WTC11 (cell line): ENCODE results near the gene NSD1. TPM values are rescaled to one million over a fixed set of nuclear protein-coding genes. Genes with fewer than 3 reads are reported as not detected.
A peak's percentile ranks its signal among the peaks of the same experiment; 100 is the strongest.

Source experiments
- ATAC-seq: fragments of 200-7000 bp; cut with Tn5 transposase; 2 replicates; pipeline ENCODE4 v1.10.0; 2021; ENCODE audit warnings: mild to moderate bottlenecking, moderate library complexity
- CTCF ChIA-PET: fragments of 300-600 bp; sonication (Branson Sonifier 250); formaldehyde crosslinking; loops from one replicate; lab custom pipeline; 2021; ENCODE audit warnings: antibody characterized with exemption; lab: Charles Lee
- POLR2A ChIA-PET: fragments of 350-600 bp; sonication (Branson Sonifier 250); formaldehyde crosslinking; loops from one replicate; lab custom pipeline; 2021; ENCODE audit warnings: antibody characterized with exemption; lab: Charles Lee
- DNase-seq: peaks from one replicate; pipeline ENCODE4 v3.0.0; 2021; ENCODE audit warnings: low spot score
- H3K27ac Mint-ChIP-seq: 2 replicates; pipeline ENCODE4 v1.8.0; 2021; ENCODE audit warnings: mixed read lengths
- H3K27me3 Mint-ChIP-seq: 2 replicates; pipeline ENCODE4 v1.8.0; 2021; ENCODE audit warnings: low read depth, mild to moderate bottlenecking, moderate library complexity, mixed read lengths
- H3K36me3 Mint-ChIP-seq: 2 replicates; pipeline ENCODE4 v1.8.0; 2021; ENCODE audit warnings: mixed read lengths
- H3K4me1 Mint-ChIP-seq: 2 replicates; pipeline ENCODE4 v1.8.0; 2022; ENCODE audit warnings: mixed read lengths
- H3K4me3 Mint-ChIP-seq: 2 replicates; pipeline ENCODE4 v1.8.0; 2021; ENCODE audit warnings: mild to moderate bottlenecking, moderate library complexity, mixed read lengths
- H3K9me3 Mint-ChIP-seq: 2 replicates; pipeline ENCODE4 v1.8.0; 2021; ENCODE audit warnings: mixed read lengths
- AFF4 ChIP-seq: sonication (generic); formaldehyde crosslinking; IDR thresholded peaks from 2 replicates; pipeline ENCODE4 v1.8.1; 2023; ENCODE audit warnings: mild to moderate bottlenecking, missing genetic modification reagents, borderline replicate concordance
- ARID4B ChIP-seq: sonication (generic); formaldehyde crosslinking; IDR thresholded peaks from 2 replicates; pipeline ENCODE4 v1.8.0; 2023; ENCODE audit warnings: missing genetic modification reagents, mild to moderate bottlenecking, borderline replicate concordance
- ATF1 ChIP-seq: sonication (generic); formaldehyde crosslinking; IDR thresholded peaks from 2 replicates; pipeline ENCODE4 v1.8.1; 2023; ENCODE audit warnings: mild to moderate bottlenecking, moderate library complexity, missing genetic modification reagents
- CDX4 ChIP-seq: fragments of 250-450 bp; sonication (Bioruptor Pico); IDR thresholded peaks from 2 replicates; pipeline ENCODE4 v1.9.0; 2021; ENCODE audit warnings: moderate library complexity, mild to moderate bottlenecking, inconsistent platforms, borderline replicate concordance
- CREM ChIP-seq: sonication (generic); formaldehyde crosslinking; IDR thresholded peaks from 2 replicates; pipeline ENCODE4 v1.8.1; 2022; ENCODE audit warnings: mild to moderate bottlenecking, missing genetic modification reagents, moderate library complexity
- ELF4 ChIP-seq: sonication (generic); formaldehyde crosslinking; IDR thresholded peaks from 2 replicates; pipeline ENCODE4 v1.8.1; 2022; ENCODE audit warnings: low read depth, mild to moderate bottlenecking, moderate library complexity, missing genetic modification reagents
- ERG ChIP-seq: fragments of 250-450 bp; sonication (Bioruptor Pico); IDR thresholded peaks from 2 replicates; pipeline ENCODE4 v1.8.0; 2021; ENCODE audit warnings: mild to moderate bottlenecking
- GTF2I ChIP-seq: fragments of 250-450 bp; sonication (Bioruptor Pico); conservative IDR thresholded peaks from 2 replicates; pipeline ENCODE4 v1.4.0; 2021; ENCODE audit warnings: mild to moderate bottlenecking
- HMGA2 ChIP-seq: fragments of 250-450 bp; sonication (Bioruptor Pico); IDR thresholded peaks from 2 replicates; pipeline ENCODE4 v1.4.0; 2021; ENCODE audit warnings: mild to moderate bottlenecking, moderate library complexity
- JUN ChIP-seq: sonication (generic); formaldehyde crosslinking; IDR thresholded peaks from 2 replicates; pipeline ENCODE4 v1.8.0; 2023; ENCODE audit warnings: mild to moderate bottlenecking, missing genetic modification reagents
- NFE2L1 ChIP-seq: sonication (generic); formaldehyde crosslinking; IDR thresholded peaks from 2 replicates; pipeline ENCODE4 v1.8.1; 2023; ENCODE audit warnings: missing genetic modification reagents
- NR3C1 ChIP-seq: sonication (generic); formaldehyde crosslinking; conservative IDR thresholded peaks from 2 replicates; pipeline ENCODE4 v1.8.1; 2023; ENCODE audit warnings: low read depth, mild to moderate bottlenecking, missing genetic modification reagents
- SP1 ChIP-seq: sonication (generic); formaldehyde crosslinking; conservative IDR thresholded peaks from 2 replicates; pipeline ENCODE4 v1.8.1; 2022; ENCODE audit warnings: missing genetic modification reagents
- ZNF232 ChIP-seq: sonication (generic); formaldehyde crosslinking; IDR thresholded peaks from 2 replicates; pipeline ENCODE4 v1.8.0; 2022; ENCODE audit warnings: mild to moderate bottlenecking, missing genetic modification reagents
- ZNF396 ChIP-seq: fragments of 250-450 bp; sonication (Bioruptor Pico); IDR thresholded peaks from 2 replicates; pipeline ENCODE4 v1.8.0; 2021; ENCODE audit warnings: mild to moderate bottlenecking, moderate library complexity, borderline replicate concordance
- ZNF416 ChIP-seq: fragments of 250-450 bp; sonication (Bioruptor Pico); IDR thresholded peaks from 2 replicates; pipeline ENCODE4 v1.9.0; 2021; ENCODE audit warnings: mild to moderate bottlenecking, inconsistent platforms
- total RNA-seq: library from RNA; stranded (reverse); gene quantifications from 3 replicates; pipeline ENCODE4 v1.2.3, GENCODE V29; 2021
- TF ChIP-seq, protein P1 (sequence below): sonication (generic); formaldehyde crosslinking; IDR thresholded peaks from 2 replicates; pipeline ENCODE4 v1.8.1; 2022; ENCODE audit warnings: mild to moderate bottlenecking, missing genetic modification reagents, moderate library complexity, borderline replicate concordance
- TF ChIP-seq, protein P2 (sequence below): sonication (generic); formaldehyde crosslinking; conservative IDR thresholded peaks from 2 replicates; pipeline ENCODE4 v1.8.1; 2022; ENCODE audit warnings: mild to moderate bottlenecking, missing genetic modification reagents
- TF ChIP-seq, protein P3 (sequence below): sonication (generic); formaldehyde crosslinking; IDR thresholded peaks from 2 replicates; pipeline ENCODE4 v1.8.1; 2022; ENCODE audit warnings: low read depth, missing genetic modification reagents, borderline replicate concordance

The NSD1 gene
- total RNA-seq, 1 experiment from 2014 or later: 148 TPM

DNA sequence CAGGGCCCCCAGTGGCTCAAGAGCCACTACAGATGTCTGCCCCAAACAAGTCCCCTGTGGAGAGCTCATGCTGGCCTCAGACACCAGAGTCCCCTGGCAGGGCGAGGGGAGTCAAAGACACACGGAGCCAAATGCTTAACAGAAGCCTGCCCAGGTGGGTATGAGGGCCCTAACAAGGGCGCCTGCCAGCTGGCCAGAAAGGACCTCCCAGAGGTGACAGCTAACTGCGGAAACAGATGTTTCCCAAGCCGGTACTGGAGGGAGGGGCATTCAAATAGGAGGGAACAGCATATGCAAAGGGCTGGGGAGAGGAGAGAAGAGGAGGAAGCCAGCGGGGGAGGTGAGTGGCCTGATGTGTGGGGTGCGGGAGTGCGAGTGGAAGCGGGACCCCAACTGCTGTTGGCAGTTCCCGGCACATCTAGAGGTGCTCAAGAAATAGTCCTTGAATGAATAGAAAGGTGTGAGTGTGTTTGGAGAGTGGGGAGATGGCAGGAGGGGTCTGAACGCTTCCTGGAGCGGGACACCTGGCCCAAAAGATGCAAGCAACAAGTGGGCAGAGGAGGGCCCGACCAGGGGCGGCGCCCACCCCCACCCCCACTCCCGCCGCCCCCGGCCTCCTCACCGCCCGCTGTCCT is 177.3 kb downstream of the NSD1 start:
- Mint-ChIP-seq H3K4me1 (peaks cover 18% of the 10 kb centered on the region), H3K36me3 (peaks cover 13% of the 10 kb centered on the region), H3K27me3 (no peaks in the 10 kb centered on the region), H3K4me3 (peak overlapping the region; percentile 84), H3K27ac (no peak overlapping the region), H3K9me3 (no peaks in the 10 kb centered on the region)
- ChIA-PET POLR2A (interaction anchor here (0.6 to 2.3 kb wide), 3 partner anchors 59 to 177 kb away, joined by 3 to 8 read pairs (median 4); no protein-coding TSS in a partner anchor), CTCF (interaction anchor here (0.6 to 4.5 kb wide), 37 partner anchors 8 to 507 kb away, joined by 3 to 91 read pairs (median 13); partner anchors contain the start of genes FGFR4, LMAN2, NSD1 and PFN3)
- ATAC-seq (no peak), DNase-seq (no peak)
- TF ChIP-seq NR3C1 (CRISPR knock-in tag): no peak
- TF ChIP-seq CDX4 (CRISPR knock-in tag): no peak
- TF ChIP-seq GTF2I (CRISPR knock-in tag): no peak
- no peak for TF ChIP-seq ZNF232
- no peak for TF ChIP-seq HMGA2 (CRISPR knock-in tag)
- TF ChIP-seq ELF4 (CRISPR knock-in tag): no peak
- no peak for TF ChIP-seq CREM (CRISPR knock-in tag)
- TF ChIP-seq, protein P1, sequence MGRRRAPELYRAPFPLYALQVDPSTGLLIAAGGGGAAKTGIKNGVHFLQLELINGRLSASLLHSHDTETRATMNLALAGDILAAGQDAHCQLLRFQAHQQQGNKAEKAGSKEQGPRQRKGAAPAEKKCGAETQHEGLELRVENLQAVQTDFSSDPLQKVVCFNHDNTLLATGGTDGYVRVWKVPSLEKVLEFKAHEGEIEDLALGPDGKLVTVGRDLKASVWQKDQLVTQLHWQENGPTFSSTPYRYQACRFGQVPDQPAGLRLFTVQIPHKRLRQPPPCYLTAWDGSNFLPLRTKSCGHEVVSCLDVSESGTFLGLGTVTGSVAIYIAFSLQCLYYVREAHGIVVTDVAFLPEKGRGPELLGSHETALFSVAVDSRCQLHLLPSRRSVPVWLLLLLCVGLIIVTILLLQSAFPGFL (CRISPR knock-in tag): no peak
- no peak for TF ChIP-seq AFF4 (CRISPR knock-in tag)
- no peak for TF ChIP-seq ERG
- no peak for TF ChIP-seq ZNF396 (CRISPR knock-in tag)
- no peak for TF ChIP-seq JUN (CRISPR knock-in tag)
- TF ChIP-seq, protein P2, sequence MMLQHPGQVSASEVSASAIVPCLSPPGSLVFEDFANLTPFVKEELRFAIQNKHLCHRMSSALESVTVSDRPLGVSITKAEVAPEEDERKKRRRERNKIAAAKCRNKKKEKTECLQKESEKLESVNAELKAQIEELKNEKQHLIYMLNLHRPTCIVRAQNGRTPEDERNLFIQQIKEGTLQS (CRISPR knock-in tag): no peak
- TF ChIP-seq ZNF416 (CRISPR knock-in tag): no peak
- no peak for TF ChIP-seq NFE2L1 (CRISPR knock-in tag)

- ATAC-seq (peak; percentile 0), DNase-seq (no peak)
- Mint-ChIP-seq H3K36me3 (peaks cover 8% of the 10 kb centered on the region), H3K27ac (no peak overlapping the region), H3K27me3 (no peaks in the 10 kb centered on the region), H3K4me1 (peaks cover 18% of the 10 kb centered on the region), H3K9me3 (no peaks in the 10 kb centered on the region), H3K4me3 (peak overlapping the region; percentile 79)
- no peak for TF ChIP-seq JUN (CRISPR knock-in tag)
- TF ChIP-seq SP1 (CRISPR knock-in tag): no peak
- TF ChIP-seq CREM (CRISPR knock-in tag): no peak
- no peak for TF ChIP-seq ATF1
- TF ChIP-seq ARID4B: no peak
- TF ChIP-seq, protein P3, sequence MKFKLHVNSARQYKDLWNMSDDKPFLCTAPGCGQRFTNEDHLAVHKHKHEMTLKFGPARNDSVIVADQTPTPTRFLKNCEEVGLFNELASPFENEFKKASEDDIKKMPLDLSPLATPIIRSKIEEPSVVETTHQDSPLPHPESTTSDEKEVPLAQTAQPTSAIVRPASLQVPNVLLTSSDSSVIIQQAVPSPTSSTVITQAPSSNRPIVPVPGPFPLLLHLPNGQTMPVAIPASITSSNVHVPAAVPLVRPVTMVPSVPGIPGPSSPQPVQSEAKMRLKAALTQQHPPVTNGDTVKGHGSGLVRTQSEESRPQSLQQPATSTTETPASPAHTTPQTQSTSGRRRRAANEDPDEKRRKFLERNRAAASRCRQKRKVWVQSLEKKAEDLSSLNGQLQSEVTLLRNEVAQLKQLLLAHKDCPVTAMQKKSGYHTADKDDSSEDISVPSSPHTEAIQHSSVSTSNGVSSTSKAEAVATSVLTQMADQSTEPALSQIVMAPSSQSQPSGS (CRISPR knock-in tag): no peak
- no peak for TF ChIP-seq NFE2L1 (CRISPR knock-in tag)
- CTCF ChIA-PET: interaction anchor here (0.5 to 4.5 kb wide), 9 partner anchors 10 to 225 kb away, joined by 3 to 91 read pairs (median 16); partner anchors contain the start of genes FGFR4 and PRR7
- POLR2A ChIA-PET: interaction anchor here (1.1 to 2.3 kb wide), 2 partner anchors 59 to 115 kb away, joined by 3 to 8 read pairs; partner anchors contain the start of gene GRK6
These were observed 177.8 kb downstream of the NSD1 start for GRCh38 chr5:177311392-177311722.
